Heart left ventricle (tissue), 16 donors: Measurements from ENCODE around the gene DIDO1. TPM values are rescaled to one million over a fixed set of nuclear protein-coding genes. Genes with fewer than 3 reads are reported as not detected.
A peak's percentile ranks its signal among the peaks of the same experiment; 100 is the strongest.

Experiments
- ATAC-seq, 4 donors: fragments of 200-7000 bp; cut with Tn5 transposase; one replicate each; pipeline ENCODE4 v1.9.1; 2020 to 2022; ENCODE audit warnings: moderate library complexity in 4 of 4, mild to moderate bottlenecking in 3 of 4, moderate number of reproducible peaks in 1 of 4
- DNase-seq, 5 donors: peaks; one replicate each; pipeline ENCODE4 v3.0.0-alpha.2; 2020
- H3K27ac ChIP-seq, 12 donors: fragments of 200-600 bp; sonication (generic) in 4 of 12; one replicate each; pipeline versions ENCODE4 v1.5.0 to v1.8.0; 2016 to 2022; ENCODE audit warnings: mild to moderate bottlenecking in 2 of 12
- H3K27me3 ChIP-seq, 9 donors: fragments of 200-600 bp; sonication (generic) in 2 of 9; one replicate each; pipeline versions ENCODE4 v1.5.1 to v1.8.0; 2016 to 2022; ENCODE audit warnings: mild to moderate bottlenecking in 3 of 9
- H3K36me3 ChIP-seq, 9 donors: fragments of 200-600 bp; sonication (generic) in 2 of 9; one replicate each; pipeline versions ENCODE4 v1.5.0 to v1.8.0; 2018 to 2022; ENCODE audit warnings: mild to moderate bottlenecking in 2 of 9
- H3K4me1 ChIP-seq, 12 donors: fragments of 200-600 bp; sonication (generic) in 4 of 12; one replicate each; pipeline versions ENCODE4 v1.5.0 to v1.8.0; 2016 to 2022; ENCODE audit warnings: mild to moderate bottlenecking in 3 of 12
- H3K4me3 ChIP-seq, 12 donors: fragments of 200-600 bp; sonication (generic) in 4 of 12; one replicate each; pipeline versions ENCODE4 v1.5.0 to v1.8.0; 2017 to 2022; ENCODE audit warnings: mild to moderate bottlenecking in 9 of 12, moderate library complexity in 4 of 12
- H3K9me3 ChIP-seq, 12 donors: fragments of 200-600 bp; sonication (generic) in 4 of 12; one replicate each; pipeline versions ENCODE4 v1.5.0 to v1.8.0; 2016 to 2022; ENCODE audit warnings: mild to moderate bottlenecking in 1 of 12
- POLR2A ChIP-seq, 2 donors: fragments of 450-650 bp; IDR thresholded peaks; one replicate each; pipeline ENCODE4 v1.6.1; 2017; ENCODE audit warnings: antibody characterized with exemption in 2 of 2, mild to moderate bottlenecking in 2 of 2, moderate library complexity in 2 of 2
- WGBS, 4 donors: extraction: QIAGEN DNeasy Blood & Tissue Kit in 2 of 4; methylation state at CpG; one replicate each; pipeline versions ENCODE4 v1.1.5 to v1.1.7; 2013 to 2018; 5-methylcytosine and 5-hydroxymethylcytosine counted together
- intact Hi-C, 10 donors: fragments of 100-400 bp; cut with DNase I; formaldehyde crosslinking; loops; one replicate each; pipeline versions ENCODE4 v1.11.1 to v1.14.2; 2022
- polyA plus RNA-seq, 2 donors: library from polyadenylated mRNA; stranded (reverse); fragments of 200-250 nt; gene quantifications; one replicate each; pipeline ENCODE4 v1.2.3, GENCODE V29; 2013
- total RNA-seq, 9 donors: library from RNA; depleted of rRNA in 2 of 9; stranded (reverse); fragments of >200 nt in 2 of 9; fragmentation: NEBNext Ultra II Directional in 3 of 9; extraction: Animal tissue kit (Norgen Biotek cat#: 25700) in 3 of 9; gene quantifications; one replicate each; pipeline versions ENCODE4 v1.1.0 to v1.2.4, GENCODE V29; 2016 to 2023
- TF ChIP-seq, protein P1 (sequence below), 12 donors: fragments of 200-600 bp; sonication (generic) in 4 of 12; IDR thresholded peaks; one replicate each; pipeline versions ENCODE4 v1.5.0 to v1.8.0; 2018 to 2022; ENCODE audit warnings: antibody characterized with exemption in 12 of 12, mild to moderate bottlenecking in 5 of 12
- donor health status: ischemic (EF 13 %, LVEDD 7.1; RV severe dilation, severe dysfunction).
- donor health status: healthy with polysubstance abuse.
- donor health status: DM: no; HTN: yes; CAD: no.
- donor health status: DM: no; HTN: no; CAD: no.
- donor health status: ischemic (EF 25% LVEDD 6.9; RV normal size, moderate dysfunction).
- donor health status: ischemic (EF 25% LVEDD 5.7; RV mildly dilated, moderate dysfunction).
- donor health status: healthy.
- donor health status: DM: yes; HTN: yes; CAD: no.
- donor health status: ischemic (EF 35%, LVEDD 5.7; RV mildly dilated, moderate dysfunction).
- donor health status: nonischemic (EF 11% LVEDD 7.7; RV severe dilation, severe dysfunction).
- donor health status: DM: yes; HTN: yes; CAD: no.
- donor health status: PGD.
- donor health status: ischemic (EF 29% LVEDD 5.4; RV normal size, mild dysfunction).
- donor health status: nonischemic (EF 23%, LVEDD 6.1; RV moderate dilation, normal function).

The DIDO1 gene
- total and polyA plus RNA-seq, 11 donors: 16.5 to 46.2 (median 38.4) TPM

DNA sequence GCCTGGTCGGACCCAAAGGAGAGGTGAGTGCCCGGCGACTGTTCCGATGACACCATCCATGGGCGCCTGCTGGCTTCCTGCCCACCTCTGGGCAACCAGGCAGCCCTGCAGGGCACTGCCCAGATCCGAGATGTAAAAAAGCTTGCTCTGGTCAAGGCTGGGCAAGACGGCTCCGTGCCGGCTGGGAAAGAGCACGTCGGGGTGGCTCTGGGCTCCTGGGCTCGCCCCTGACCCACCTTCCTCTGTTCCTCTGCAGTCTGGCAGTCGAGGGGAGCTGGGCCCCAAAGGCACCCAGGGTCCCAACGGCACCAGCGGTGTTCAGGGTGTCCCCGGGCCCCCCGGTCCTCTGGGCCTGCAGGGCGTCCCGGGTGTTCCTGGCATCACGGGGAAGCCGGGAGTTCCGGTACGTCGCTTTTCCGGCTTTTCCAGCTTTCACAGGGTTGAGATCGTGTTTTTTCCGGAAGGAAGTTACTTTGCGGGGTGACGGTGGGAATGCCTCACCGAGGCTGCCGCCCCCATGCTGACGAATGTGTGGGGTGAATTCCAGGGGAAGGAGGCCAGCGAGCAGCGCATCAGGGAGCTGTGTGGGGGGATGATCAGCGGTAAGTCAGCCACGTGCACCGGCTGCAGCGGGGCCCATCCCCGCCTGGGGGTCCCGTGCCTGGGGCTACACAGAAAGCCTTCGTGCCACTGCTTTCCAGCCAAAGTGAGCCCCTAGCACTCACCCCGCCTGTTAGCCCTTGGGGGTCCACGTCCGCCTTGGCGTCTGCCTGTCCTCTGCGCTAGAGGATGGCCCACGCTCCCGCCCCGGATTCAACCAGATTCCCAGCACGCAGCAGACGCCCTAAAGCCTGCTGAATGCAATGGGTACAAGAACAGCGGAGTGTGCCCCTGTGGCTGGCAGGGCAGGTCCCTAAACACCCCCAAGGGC lies 90.1 kb downstream of the DIDO1 start:
- H3K27ac ChIP-seq: no peak overlapping the region
- peaks cover 0 to 23% (median 0%) of the 10 kb centered on the region in 12 donors for H3K4me1 ChIP-seq
- WGBS, 4 donors: 72 to 87% (median 72%) methylated on average over 40 to 52 of the region's 52 CpGs
- H3K9me3 ChIP-seq: no peaks in the 10 kb centered on the region
- no peaks in the 10 kb centered on the region for H3K27me3 ChIP-seq
- TF ChIP-seq, protein P1, sequence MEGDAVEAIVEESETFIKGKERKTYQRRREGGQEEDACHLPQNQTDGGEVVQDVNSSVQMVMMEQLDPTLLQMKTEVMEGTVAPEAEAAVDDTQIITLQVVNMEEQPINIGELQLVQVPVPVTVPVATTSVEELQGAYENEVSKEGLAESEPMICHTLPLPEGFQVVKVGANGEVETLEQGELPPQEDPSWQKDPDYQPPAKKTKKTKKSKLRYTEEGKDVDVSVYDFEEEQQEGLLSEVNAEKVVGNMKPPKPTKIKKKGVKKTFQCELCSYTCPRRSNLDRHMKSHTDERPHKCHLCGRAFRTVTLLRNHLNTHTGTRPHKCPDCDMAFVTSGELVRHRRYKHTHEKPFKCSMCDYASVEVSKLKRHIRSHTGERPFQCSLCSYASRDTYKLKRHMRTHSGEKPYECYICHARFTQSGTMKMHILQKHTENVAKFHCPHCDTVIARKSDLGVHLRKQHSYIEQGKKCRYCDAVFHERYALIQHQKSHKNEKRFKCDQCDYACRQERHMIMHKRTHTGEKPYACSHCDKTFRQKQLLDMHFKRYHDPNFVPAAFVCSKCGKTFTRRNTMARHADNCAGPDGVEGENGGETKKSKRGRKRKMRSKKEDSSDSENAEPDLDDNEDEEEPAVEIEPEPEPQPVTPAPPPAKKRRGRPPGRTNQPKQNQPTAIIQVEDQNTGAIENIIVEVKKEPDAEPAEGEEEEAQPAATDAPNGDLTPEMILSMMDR (IDR thresholded peaks at IDR 0.05): no peak
- no peak for TF ChIP-seq POLR2A (IDR thresholded peaks at IDR 0.05)
- no peak overlapping the region for H3K4me3 ChIP-seq
- peak in 1 of 4 donors; percentile 41 for ATAC-seq
- intact Hi-C loops: no loop called here
- H3K36me3 ChIP-seq: no peaks in the 10 kb centered on the region
- no peak for DNase-seq

DNA sequence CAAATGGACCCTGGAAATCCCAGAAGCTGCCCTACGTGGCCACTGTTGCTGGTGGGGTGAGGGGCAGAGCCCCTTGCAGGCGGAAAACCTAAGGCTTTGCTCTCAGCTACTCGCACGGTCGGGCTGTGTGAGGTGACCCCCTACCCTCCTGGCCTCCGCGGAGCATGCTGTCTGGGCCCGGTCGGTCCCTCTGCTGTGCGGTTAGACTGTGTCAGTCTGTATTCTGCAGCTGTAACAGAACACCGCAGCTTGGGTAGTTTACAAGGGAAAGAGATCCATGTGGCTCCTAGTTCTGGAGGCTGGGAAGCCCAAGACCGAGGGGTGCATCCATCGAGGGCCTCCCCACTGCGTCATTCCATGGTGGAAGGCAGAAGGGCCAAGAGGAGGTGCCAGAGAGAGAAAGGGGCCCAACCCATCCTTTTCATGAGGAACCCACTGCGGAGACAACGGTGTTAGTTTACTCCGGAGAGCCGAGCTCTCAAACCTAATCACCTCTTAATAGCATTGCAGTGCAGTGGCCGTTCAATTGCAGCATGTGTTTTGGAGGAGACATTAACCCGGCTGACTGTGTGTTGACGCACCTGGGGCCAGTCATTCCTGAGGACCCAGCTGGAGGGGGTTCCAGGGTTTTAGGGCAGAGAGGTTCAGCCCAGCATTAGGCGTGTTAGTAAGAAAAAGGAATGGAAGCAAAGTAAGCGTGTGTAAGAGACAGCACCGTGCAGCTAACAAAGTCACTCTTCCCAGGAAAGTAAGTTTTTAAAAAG lies 91.2 kb downstream of the DIDO1 start:
- 88 to 92% (median 90%) methylated on average over 22 to 24 of the region's 24 CpGs for WGBS, 4 donors
- TF ChIP-seq, protein P1 (IDR thresholded peaks at IDR 0.05): no peak
- no peak for TF ChIP-seq POLR2A (IDR thresholded peaks at IDR 0.05)
- H3K27ac ChIP-seq: no peak overlapping the region
- no peaks in the 10 kb centered on the region for H3K36me3 ChIP-seq
- no peaks in the 10 kb centered on the region for H3K9me3 ChIP-seq
- DNase-seq: peak in 2 of 5 donors; percentile 14 to 15
- H3K4me1 ChIP-seq: peaks cover 0 to 23% (median 0%) of the 10 kb centered on the region in 12 donors
- H3K4me3 ChIP-seq: no peak overlapping the region
- intact Hi-C loops: no loop called here
- ATAC-seq: no peak
- H3K27me3 ChIP-seq: no peaks in the 10 kb centered on the region

DNA sequence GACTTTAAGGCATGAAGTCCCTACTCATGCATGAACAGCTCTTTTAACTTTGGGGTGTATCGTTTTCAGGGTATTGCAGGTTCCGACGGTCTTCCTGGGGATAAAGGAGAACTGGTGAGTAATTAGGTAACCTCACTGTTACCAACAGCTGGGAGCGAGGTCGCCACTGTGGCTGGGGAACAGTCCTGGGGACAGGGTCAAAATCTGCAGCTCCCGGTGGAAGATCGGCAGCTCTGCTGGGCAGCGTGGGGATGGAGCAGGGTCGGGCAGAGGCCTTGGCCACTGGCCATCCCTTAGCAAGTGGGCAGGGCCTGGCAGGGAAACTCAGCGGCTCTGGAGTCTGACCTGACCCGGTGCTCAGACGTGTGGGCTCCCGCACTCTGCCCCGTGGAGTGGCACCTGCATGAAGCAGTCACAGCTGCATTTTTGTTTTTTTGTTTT lies 93.3 kb downstream of the DIDO1 start:
- peaks cover 0 to 20% (median 0%) of the 10 kb centered on the region in 12 donors for H3K4me1 ChIP-seq
- ATAC-seq (no peak), DNase-seq (peak in 3 of 5 donors; percentile 14 to 60 (median 21))
- no peaks in the 10 kb centered on the region for H3K9me3 ChIP-seq
- H3K4me3 ChIP-seq: peak overlapping the region in 1 of 12 donors; percentile 5
- intact Hi-C loops: no loop called here
- H3K27ac ChIP-seq: no peak overlapping the region
- H3K27me3 ChIP-seq: no peaks in the 10 kb centered on the region
- no peak for TF ChIP-seq POLR2A (IDR thresholded peaks at IDR 0.05)
- TF ChIP-seq, protein P1 (IDR thresholded peaks at IDR 0.05): no peak
- WGBS, 4 donors: 70 to 79% (median 72%) methylated on average over 14 of the region's 14 CpGs
- H3K36me3 ChIP-seq: no peaks in the 10 kb centered on the region
